ENCODE data around the gene FGD3. TPM values are rescaled to one million over a fixed set of nuclear protein-coding genes. Genes with fewer than 3 reads are reported as not detected.

The FGD3 gene
- total RNA-seq, 4 donors from 2014 or later: 4.3 to 5.1 (median 4.9) TPM

DNA sequence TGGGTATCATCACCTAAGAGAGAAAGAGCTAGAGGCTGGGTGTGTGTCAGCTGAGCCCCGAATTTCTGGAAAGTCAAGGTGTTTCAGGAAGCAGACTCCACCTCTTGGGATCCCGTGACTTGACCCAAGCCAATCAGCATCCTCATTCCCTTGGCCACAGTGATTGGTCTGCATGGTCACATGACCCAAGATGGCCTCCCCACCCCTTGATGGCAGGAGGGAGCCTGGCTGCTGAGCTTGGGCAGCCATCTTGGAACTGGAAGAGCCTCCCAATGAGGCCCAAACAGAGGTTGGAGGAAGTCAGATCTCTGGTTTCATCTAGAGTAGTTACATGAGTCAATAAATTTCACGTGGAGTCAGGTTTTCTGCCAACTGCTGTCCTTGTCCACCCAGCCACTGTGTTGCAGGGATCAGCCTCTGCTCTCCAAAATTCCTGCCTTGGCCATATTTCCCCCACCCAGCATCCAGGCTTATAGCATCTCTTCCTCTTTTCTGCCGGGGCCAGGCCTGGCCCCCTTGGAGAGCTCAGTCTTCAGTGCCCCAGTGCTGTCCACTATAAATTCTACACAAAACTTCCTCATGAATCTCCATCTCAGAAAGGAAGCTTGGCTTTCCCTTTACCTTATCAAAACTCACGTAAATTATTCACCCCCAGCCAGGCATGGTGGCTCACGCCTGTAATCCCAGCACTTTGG, 93.9 kb downstream of the FGD3 start:
- no peak for DNase-seq (ENCODE audit: extremely low spot score)
- Histone ChIP-seq H3K9me3 (no peaks in the 10 kb centered on the region), H3K27ac (replicated peaks in 1 of 4) (no peak overlapping the region), H3K4me3 (no peak overlapping the region), H3K27me3 (no peaks in the 10 kb centered on the region), H3K4me1 (peaks cover 0 to 4% (median 0%) of the 10 kb centered on the region in 4 donors), H3K36me3 (no peaks in the 10 kb centered on the region)
- intact Hi-C loops (cut with DNase I): no loop called here
- TF ChIP-seq EP300 (IDR thresholded peaks at IDR 0.05): no peak
- TF ChIP-seq POLR2A (IDR thresholded peaks at IDR 0.05; ENCODE audit: low read depth): no peak
- no peak for TF ChIP-seq POLR2AphosphoS5 (IDR thresholded peaks at IDR 0.05)
- TF ChIP-seq, protein P1, sequence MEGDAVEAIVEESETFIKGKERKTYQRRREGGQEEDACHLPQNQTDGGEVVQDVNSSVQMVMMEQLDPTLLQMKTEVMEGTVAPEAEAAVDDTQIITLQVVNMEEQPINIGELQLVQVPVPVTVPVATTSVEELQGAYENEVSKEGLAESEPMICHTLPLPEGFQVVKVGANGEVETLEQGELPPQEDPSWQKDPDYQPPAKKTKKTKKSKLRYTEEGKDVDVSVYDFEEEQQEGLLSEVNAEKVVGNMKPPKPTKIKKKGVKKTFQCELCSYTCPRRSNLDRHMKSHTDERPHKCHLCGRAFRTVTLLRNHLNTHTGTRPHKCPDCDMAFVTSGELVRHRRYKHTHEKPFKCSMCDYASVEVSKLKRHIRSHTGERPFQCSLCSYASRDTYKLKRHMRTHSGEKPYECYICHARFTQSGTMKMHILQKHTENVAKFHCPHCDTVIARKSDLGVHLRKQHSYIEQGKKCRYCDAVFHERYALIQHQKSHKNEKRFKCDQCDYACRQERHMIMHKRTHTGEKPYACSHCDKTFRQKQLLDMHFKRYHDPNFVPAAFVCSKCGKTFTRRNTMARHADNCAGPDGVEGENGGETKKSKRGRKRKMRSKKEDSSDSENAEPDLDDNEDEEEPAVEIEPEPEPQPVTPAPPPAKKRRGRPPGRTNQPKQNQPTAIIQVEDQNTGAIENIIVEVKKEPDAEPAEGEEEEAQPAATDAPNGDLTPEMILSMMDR (IDR thresholded peaks at IDR 0.05): no peak
- WGBS: 94% methylated on average over 5 of the region's 6 CpGs

DNA sequence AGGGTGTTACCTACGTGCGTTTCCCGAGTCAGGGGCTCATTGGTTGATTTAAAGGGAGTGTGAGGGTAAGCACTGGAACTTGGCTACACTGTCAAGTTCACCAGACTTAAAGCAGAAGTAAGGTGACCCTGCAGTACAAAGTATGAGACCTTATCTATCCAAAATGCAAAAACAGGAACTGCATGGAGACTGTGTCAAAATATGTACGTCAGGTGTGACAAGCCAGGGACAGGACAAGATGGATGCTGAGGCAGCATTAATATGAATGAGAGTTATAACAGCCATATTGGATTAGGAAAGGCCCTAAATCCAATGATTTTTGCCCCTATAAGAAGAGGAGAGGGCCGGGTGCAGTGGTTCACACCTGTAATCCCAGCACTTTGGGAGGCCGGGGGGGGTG, 95.8 kb downstream of the FGD3 start:
- intact Hi-C loops (cut with DNase I): no loop called here
- no peaks in the 10 kb centered on the region for H3K27me3 ChIP-seq
- H3K27ac ChIP-seq (replicated peaks in 1 of 4): no peak overlapping the region
- H3K9me3 ChIP-seq: no peaks in the 10 kb centered on the region
- H3K4me3 ChIP-seq: no peak overlapping the region
- no peaks in the 10 kb centered on the region for H3K36me3 ChIP-seq
- no peak for DNase-seq (ENCODE audit: extremely low spot score)
- 87% methylated on average over 6 of the region's 6 CpGs for WGBS
- peaks cover 0 to under 1% (median 0%) of the 10 kb centered on the region in 4 donors for H3K4me1 ChIP-seq
- TF ChIP-seq POLR2AphosphoS5 (IDR thresholded peaks at IDR 0.05) (no peak), EP300 (IDR thresholded peaks at IDR 0.05) (no peak), POLR2A (IDR thresholded peaks at IDR 0.05; ENCODE audit: low read depth) (no peak)
- TF ChIP-seq, protein P1 (IDR thresholded peaks at IDR 0.05): no peak

DNA sequence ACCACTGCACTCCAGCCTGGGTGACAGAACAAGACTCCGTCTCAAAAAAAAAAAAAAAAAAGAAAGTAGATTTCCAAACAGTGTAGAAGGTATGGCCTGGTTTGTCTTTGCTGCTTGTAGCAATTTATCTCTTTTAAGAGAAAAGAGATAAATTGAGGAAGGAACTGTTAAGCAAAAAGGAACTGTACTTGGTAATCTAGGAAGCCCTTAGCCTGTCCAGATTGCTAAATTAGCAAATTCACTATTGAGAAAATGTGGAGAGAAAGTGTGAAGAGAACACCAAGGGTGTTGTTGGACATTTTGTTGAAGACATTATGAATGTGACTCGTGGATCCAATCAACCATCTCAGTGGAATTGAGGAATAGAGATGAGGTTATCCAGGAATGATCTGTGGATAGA, 98.2 kb downstream of the FGD3 start:
- DNase-seq (ENCODE audit: extremely low spot score): no peak
- TF ChIP-seq POLR2A (IDR thresholded peaks at IDR 0.05; ENCODE audit: low read depth): no peak
- TF ChIP-seq, protein P1 (IDR thresholded peaks at IDR 0.05): no peak
- no peak for TF ChIP-seq EP300 (IDR thresholded peaks at IDR 0.05)
- no peak for TF ChIP-seq POLR2AphosphoS5 (IDR thresholded peaks at IDR 0.05)
- H3K27me3 ChIP-seq: no peaks in the 10 kb centered on the region
- 94% methylated on average over 2 of the region's 2 CpGs for WGBS
- H3K36me3 ChIP-seq: no peaks in the 10 kb centered on the region
- intact Hi-C loops (cut with DNase I): no loop called here
- H3K4me3 ChIP-seq: no peak overlapping the region
- no peaks in the 10 kb centered on the region for H3K9me3 ChIP-seq
- no peaks in the 10 kb centered on the region for H3K4me1 ChIP-seq
- no peak overlapping the region for H3K27ac ChIP-seq (replicated peaks in 1 of 4)

DNA sequence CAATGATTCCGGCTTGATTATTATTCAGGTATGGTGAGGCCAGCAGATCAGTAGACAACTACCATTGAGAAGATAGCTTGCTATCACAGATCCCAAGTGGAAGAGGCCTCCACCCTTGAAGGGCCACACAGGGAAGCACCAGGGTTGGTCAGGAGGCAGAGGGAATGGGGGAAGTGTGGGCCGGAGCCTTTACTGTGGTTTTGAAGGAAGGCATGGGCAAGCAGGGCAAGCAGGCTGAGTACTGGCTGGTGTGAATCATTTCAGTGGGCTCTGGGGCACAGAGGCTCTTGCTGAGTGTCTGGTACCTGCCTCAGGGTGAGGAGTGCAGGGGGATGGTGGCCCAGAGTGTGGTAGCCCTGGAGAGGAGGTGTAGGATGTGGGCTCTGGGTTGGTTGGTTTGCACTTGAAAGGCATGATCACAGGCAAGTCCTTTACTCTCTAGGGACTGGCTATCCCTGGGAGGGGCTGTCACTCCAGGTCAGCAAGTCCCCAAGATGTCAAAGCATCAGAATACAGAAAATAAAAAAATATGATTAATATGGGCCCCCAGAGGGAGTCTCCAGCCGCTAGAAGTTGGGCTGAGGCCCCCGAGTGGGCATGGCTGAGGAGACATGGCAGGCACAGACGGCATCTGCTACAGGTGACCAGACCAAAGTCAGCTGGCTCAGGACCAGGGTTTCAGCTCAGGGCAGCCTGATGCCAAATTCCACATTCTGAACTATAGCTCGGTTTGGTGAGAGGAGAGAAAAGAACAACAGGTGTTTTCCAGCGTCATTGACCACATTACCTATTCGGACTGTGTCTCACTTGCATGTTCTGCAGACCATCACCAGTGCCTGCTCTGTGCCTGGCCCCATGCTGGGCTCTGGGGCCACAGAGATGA, 101.5 kb downstream of the FGD3 start:
- no peaks in the 10 kb centered on the region for H3K9me3 ChIP-seq
- peaks cover 5 to 17% (median 11%) of the 10 kb centered on the region in 4 donors for H3K4me1 ChIP-seq
- 83% methylated on average over 8 of the region's 8 CpGs for WGBS
- DNase-seq (ENCODE audit: extremely low spot score): no peak
- H3K27me3 ChIP-seq: no peaks in the 10 kb centered on the region
- TF ChIP-seq POLR2A (IDR thresholded peaks at IDR 0.05; ENCODE audit: low read depth): no peak
- TF ChIP-seq POLR2AphosphoS5 (IDR thresholded peaks at IDR 0.05): no peak
- no peak for TF ChIP-seq EP300 (IDR thresholded peaks at IDR 0.05)
- TF ChIP-seq, protein P1 (IDR thresholded peaks at IDR 0.05): no peak
- no peaks in the 10 kb centered on the region for H3K36me3 ChIP-seq
- H3K4me3 ChIP-seq: no peak overlapping the region
- H3K27ac ChIP-seq (replicated peaks in 1 of 4): no peak overlapping the region
- intact Hi-C loops (cut with DNase I): no loop called here

All from esophagus muscularis mucosa (tissue), 4 donors.